Right renal cortex interstitium (tissue), 3 donors: ENCODE results near the gene CRTC3. TPM values are rescaled to one million over a fixed set of nuclear protein-coding genes. Genes with fewer than 3 reads are reported as not detected.
"Not testable (repeated sequence)": the region's sequence is repeated elsewhere in the genome, so short reads cannot be mapped to it uniquely, and the experiment has no call there.

ENCODE experiments used
- DNase-seq, 3 donors: peaks; one replicate each; pipeline ENCODE4 v3.0.0-alpha.2; 2013; ENCODE audit warnings: low read depth in 3 of 3, low spot score in 2 of 3
- polyA plus RNA-seq, 3 donors: library from polyadenylated mRNA; unstranded; fragments of 120-200 nt; gene quantifications; one replicate each; pipeline ENCODE4 v1.2.1, GENCODE V29; 2013; ENCODE audit not compliant: insufficient read length in 3 of 3

The CRTC3 gene
- polyA plus RNA-seq, 3 donors: 24.9 to 27.2 (median 27.0) TPM

DNA sequence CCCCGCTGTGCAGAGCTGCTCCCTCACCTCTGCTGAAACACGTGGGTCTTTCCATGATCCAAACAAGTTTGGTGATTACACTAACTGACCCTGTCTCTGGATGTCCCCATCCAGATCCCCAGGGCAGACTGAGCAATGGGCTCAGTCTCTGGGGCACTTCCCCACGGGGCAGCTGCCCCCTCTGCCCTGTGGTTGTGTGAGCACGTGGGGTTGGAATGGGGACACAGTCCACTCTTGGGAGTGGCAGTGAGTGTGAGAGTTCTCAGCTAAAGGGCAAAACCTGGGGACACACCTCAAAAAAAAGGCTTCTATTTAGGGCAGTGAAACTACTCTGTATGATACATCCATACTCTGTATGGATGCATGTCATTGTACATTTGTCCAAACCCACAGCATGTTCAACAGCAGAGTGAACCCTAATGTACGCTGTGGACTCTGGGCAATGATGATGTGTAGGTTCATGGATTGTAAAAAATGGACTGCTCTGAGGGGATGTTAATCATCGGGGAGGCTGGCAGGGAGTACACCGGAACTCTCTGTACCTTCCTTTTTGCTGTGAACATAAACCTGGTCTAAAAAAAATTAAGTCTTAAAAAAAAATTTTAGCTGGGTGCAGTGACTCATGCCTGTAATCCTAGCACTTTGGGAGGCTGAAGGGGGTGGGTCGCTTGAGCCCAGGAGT is 137.5 kb downstream of the CRTC3 start:
- no peak for DNase-seq

- DNase-seq: not testable (repeated sequence)
Observed at GRCh38 chr15:90667755-90668345, 138.1 kb downstream of the CRTC3 start.

GRCh38 chr15:90670631-90671030 is 140.9 kb downstream of the CRTC3 start:
- DNase-seq: not testable (repeated sequence)

DNA sequence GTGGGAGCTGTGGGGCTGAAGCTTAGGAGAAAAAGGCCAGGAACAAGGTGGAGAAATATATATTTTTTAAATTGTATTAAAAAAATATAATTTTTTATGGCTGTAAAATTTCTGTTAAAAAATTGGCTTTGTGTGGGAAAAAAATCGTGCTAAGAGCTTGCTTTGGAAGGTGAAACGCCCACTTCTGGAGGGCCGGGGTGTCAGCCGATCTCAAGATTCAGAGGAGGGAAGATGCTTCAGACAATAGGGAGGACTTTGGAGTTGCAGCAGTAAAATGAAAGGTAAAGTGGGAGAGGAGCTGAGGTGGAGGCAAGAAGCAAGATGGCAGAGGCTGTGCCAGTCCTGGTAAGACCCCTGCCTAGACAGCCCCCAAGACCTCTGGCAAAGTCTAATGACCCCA is 141.5 kb downstream of the CRTC3 start:
- no peak for DNase-seq

DNA sequence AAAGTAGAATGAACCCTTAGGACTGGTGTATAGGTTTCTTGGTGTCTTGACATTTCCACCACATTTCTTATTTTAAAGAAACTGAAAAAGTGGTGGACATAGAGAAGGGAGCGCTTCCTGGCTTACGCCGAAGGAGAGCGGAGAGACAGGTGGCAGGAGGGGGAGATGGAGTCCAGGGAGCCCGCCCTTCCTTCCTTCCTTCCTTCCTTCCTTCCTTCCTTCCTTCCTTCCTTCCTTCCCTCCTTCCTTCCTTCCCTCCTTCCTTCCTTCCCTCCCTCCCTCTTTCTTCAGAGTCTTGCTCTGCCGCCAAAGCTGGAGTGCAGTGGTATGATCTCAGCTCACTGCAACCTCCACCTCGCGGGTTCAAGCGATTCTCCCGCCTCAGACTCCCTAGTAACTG is 143.6 kb downstream of the CRTC3 start:
- DNase-seq: not testable (repeated sequence)

GRCh38 chr15:90674476-90674875 is 144.8 kb downstream of the CRTC3 start:
- no peak for DNase-seq

DNA sequence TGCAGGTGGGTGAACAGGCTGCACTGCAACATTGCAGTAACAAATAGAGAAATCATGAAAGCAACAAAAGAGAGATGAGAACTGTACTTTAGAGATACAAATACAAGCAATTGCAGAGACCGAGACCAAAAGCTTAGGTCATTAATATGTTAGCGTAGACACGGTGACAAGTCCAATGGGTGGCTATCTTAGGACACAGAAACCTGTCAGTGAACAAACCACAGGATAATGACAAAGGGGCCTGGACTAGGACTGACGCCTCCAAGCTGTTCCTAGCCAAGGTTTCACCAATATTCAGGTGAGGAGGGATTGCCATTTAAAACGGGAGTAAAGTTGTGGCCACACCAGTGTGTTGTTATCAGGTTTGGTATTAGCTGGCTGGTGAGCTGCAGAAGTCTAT is 145.7 kb downstream of the CRTC3 start:
- no peak for DNase-seq

GRCh38 chr15:90677807-90678790 is 148.4 kb downstream of the CRTC3 start:
- DNase-seq: no peak

DNA sequence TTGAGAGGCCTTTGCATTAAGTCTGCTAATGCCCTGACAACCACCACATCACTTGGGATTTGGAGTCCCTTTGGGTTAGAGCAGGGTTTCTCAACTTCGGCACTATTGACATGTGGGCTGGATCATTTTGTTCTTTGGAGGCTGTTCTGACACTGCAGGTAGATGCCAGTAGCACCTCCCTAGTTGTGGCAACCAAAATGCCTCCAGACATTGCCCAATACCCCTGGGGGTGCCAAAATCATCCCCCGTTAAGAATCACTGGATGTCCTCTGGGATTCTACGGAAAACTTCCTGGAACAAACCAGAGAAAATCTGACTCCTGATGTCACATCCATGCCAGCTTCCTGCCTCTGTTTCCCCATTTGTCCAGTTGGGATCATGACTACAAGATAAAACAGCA is 150.2 kb downstream of the CRTC3 start:
- DNase-seq: no peak

- DNase-seq: no peak
Observed at GRCh38 chr15:90680371-90680935, 150.7 kb downstream of the CRTC3 start.

DNA sequence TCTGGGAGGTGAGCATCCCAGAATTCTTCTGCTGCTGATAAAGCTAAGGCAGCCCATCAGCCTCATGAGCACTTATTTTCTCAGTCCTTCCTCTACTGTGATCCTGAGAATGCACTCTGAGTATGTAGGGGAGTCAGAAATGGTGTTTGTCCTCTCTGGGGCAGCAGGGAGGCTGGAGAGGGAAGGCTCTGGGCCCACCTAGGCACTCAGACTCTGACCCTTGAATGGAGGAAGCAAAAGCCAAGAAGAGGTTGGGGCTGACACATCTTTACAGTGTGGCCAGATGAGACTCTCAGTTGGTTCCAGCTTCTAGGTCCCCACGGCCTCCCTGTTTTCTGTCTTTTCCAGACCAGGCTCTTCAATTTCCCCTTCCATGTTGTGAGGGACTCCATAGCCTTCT is 151.3 kb downstream of the CRTC3 start:
- no peak for DNase-seq

- no peak for DNase-seq
Observed at GRCh38 chr15:90681480-90681879, 151.8 kb downstream of the CRTC3 start.

DNA sequence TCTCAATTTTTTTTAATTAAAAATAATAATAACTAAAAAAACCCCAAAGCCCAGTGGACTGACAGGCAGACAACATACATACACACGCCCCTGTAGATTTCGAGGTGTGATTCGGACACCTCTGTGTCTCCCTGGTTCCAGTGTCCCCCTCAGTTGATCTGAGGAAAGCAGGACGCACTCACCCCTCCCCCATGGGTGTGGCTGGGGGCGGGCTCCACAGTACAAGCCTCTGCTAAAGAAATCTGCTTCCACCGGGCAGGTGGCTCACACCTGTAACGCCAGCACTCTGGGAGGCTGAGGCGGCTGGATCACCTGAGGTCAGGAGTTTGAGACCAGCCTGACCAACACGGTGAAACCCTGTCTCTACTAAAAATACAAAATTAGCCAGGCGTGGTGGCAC is 153.6 kb downstream of the CRTC3 start:
- DNase-seq: no peak

DNA sequence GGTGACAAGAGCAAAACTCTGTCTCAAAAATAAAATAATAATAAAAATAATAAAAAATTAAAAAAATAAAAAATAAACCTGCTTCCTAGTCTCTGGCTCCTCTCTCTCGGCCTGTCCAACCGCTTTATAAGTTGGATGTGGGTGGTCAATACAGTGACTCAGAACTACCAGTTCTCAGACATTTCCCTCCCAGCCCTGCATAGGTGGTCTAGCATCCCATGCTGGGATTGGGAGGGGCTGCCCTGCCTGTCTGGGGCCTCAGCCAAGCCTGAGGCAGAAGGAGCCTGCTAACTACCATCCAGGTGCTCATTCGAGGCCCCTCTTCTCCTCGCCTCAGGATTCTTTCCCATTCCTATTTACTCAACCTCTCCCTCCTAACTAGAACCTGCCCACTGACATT is 154.2 kb downstream of the CRTC3 start:
- DNase-seq: no peak

DNA sequence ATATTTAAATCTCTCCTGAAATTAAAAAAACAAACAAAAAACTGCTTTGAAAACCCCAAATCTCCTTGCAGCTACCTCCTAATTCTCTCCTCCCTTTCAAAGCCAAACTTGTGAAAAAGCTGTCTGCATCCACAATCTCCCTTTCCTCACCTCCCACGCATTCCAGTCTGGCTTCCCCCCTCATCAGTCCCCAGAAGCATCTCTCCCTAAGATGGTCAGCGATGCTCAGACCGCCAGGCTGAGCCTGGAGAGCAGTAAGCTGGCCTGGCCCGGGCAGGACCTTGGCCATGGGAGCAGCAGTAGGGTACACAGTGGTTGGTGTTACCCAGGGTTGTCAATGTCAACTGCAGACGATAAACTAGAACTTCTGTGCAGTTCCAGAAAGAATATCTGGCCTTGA is 154.6 kb downstream of the CRTC3 start:
- DNase-seq: no peak

- no peak for DNase-seq
Observed at GRCh38 chr15:90685591-90686434, 156.1 kb downstream of the CRTC3 start.

GRCh38 chr15:90686435-90687218 is 156.9 kb downstream of the CRTC3 start:
- no peak for DNase-seq

DNA sequence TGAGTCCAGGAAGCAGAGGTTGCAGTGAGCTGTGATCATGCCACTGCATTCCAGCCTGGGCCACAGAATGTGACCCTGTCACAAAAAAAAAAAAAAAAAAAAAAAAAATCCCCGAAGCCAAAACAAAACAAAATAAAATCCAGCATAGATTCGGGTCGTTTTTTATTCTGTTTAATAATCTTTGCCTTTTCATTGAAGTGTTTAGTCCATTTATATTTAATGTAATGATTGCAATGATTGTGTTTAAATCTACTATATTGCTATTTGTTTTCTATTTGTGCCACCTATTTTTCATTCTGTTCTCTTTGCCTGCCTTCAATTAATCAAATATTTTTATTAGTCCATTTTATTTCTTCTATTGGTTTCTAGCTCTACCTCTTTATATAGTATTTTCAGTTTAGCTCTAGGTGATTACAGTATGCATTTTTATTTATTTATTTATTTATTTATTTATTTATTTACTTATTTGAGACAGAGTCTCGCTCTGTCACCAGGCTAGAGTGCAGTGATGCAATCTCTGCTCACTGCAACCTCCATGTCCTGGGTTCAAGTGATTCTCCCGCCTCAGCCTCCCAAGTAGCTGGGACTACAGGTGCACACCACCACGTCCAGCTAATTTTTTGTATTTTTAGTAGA is 159.7 kb downstream of the CRTC3 start:
- not testable (repeated sequence) for DNase-seq

GRCh38 chr15:90690585-90690984 is 160.9 kb downstream of the CRTC3 start:
- DNase-seq: no peak
